HG03060 (cell line): ENCODE results near the gene SERPINA5.

Experiments
- ATAC-seq: cut with Tn5 transposase; IDR thresholded peaks from one replicate; pipeline ENCODE4 v1.9.1; 2021; ENCODE audit warnings: low read depth, moderate number of reproducible peaks; ENCODE audit not compliant: unreplicated experiment

The SERPINA5 gene

GRCh38 chr14:94581127-94581999, at the start of gene SERPINA5:
Gene SERPINA5, plus strand, starts transcription at chr14:94581426. Its CDS starts 5,937 bp downstream, at chr14:94587363.
- no peak for ATAC-seq

- ATAC-seq = peak; percentile 67
Measured at GRCh38 chr14:94532447-94532846, 48.8 kb upstream of the SERPINA5 start.

GRCh38 chr14:94535506-94535905, 45.7 kb upstream of the SERPINA5 start:
- no peak for ATAC-seq

GRCh38 chr14:94536836-94537235, 44.4 kb upstream of the SERPINA5 start:
- ATAC-seq = no peak

- ATAC-seq = no peak
Measured at GRCh38 chr14:94538070-94538740, 43.0 kb upstream of the SERPINA5 start.

GRCh38 chr14:94539181-94539580, 42.0 kb upstream of the SERPINA5 start:
- ATAC-seq = no peak

GRCh38 chr14:94540031-94540794, 41.0 kb upstream of the SERPINA5 start:
- no peak for ATAC-seq

GRCh38 chr14:94541234-94541975, 39.8 kb upstream of the SERPINA5 start:
- no peak for ATAC-seq

- no peak for ATAC-seq
Measured at GRCh38 chr14:94542111-94542810, 39.0 kb upstream of the SERPINA5 start.

- no peak for ATAC-seq
Measured at GRCh38 chr14:94542811-94543440, 38.3 kb upstream of the SERPINA5 start.

- no peak for ATAC-seq
Measured at GRCh38 chr14:94543449-94544124, 37.6 kb upstream of the SERPINA5 start.

- no peak for ATAC-seq
Measured at GRCh38 chr14:94544726-94545125, 36.5 kb upstream of the SERPINA5 start.

GRCh38 chr14:94545131-94545841, 35.9 kb upstream of the SERPINA5 start:
- ATAC-seq = no peak

GRCh38 chr14:94547151-94547680, 34.0 kb upstream of the SERPINA5 start:
- no peak for ATAC-seq

- no peak for ATAC-seq
Measured at GRCh38 chr14:94547726-94548125, 33.5 kb upstream of the SERPINA5 start.

- no peak for ATAC-seq
Measured at GRCh38 chr14:94548131-94548998, 32.9 kb upstream of the SERPINA5 start.
